ENCODE data around the gene EXD3. TPM values are rescaled to one million over a fixed set of nuclear protein-coding genes. Genes with fewer than 3 reads are reported as not detected.

The EXD3 gene
- polyA plus RNA-seq, 1 of the 3 experiments (the other 2 are of a cell fraction) = 11.5 TPM

DNA sequence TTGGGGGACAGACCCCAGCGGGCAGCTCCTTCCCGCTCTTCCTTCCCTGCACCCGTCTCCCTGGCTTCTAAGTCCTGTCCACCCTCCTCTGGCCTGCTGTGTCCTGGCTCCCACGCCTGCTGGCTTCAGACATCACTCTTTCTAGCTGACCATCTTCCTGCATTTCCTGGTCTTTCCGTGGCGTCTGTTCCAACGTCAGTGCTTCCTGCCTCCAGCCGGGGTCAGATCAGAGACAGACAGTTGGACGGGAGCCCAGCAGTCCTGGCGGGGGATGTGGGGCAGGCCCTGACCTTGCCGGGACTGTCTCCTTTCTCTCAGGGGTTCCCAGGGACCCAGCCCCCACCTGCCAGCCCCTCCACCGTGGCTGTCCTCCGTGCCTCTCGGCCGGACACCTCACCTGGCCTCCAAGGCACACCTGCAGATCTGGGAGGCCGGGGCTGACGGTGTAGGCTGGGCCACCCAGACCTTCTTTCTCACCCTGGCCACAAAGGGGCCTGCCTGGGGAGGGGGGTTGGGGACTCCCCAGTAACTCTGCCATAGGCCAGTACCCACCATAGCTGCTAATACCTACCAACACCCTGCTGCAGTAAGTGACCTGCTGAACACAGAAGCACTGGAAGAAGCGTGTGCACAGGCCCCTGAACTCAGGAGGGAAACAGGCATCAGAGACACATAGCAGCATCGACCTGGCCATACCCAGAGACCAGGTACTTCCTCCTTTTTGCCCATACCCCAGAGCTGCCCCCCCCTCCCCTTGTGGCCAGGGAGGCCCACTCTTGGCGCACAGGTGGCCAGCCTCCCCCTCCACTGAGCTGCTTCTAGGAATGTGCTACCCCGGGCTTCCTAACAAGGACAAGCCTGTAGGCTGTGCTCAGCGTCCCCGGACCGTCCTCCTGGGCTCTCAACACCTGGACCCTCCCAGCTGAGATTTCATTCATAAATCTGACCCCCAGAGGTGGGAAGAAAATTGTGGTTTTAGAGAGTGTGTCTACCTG lies 126.0 kb downstream of the EXD3 start:
- POLR2A ChIA-PET = interaction anchor here (1.2 kb wide), 1 partner anchor 56 kb away, joined by 4 read pairs; the partner anchor contains the start of gene TUBB4B

More for the DNA sequence above, 126.0 kb downstream of the EXD3 start:
- Histone ChIP-seq H3K27ac (ENCODE audit: low read depth in 2 of 2, low read length in 1 of 2) (peak overlapping the region in 1 of 2 experiments; percentile 70; a peak in 2 of 4 replicates), H2AFZ (ENCODE audit: low read depth) (no peak overlapping the region), H3K4me3 (ENCODE audit: low read depth in 2 of 2, low read length in 1 of 2) (no peak overlapping the region; a peak in 1 of 4 replicates), H3K9me3 (no peaks in the 10 kb centered on the region), H3K9ac (no peak overlapping the region), H4K20me1 (ENCODE audit: insufficient read depth) (no peaks in the 10 kb centered on the region), H3K4me1 (ENCODE audit: control insufficient read depth in 1 of 2, insufficient read depth in 2 of 2, low read depth in 1 of 2, low read length in 1 of 2) (peaks cover 0 to 26% of the 10 kb centered on the region in 2 experiments; a peak in 2 of 4 replicates), H3K9me2 (no peaks in the 10 kb centered on the region), H3K27me3 (ENCODE audit: insufficient read depth) (no peaks in the 10 kb centered on the region), H3K36me3 (replicated peaks in 1 of 2; ENCODE audit: control insufficient read depth in 1 of 2, insufficient read depth in 2 of 2, low read length in 1 of 2) (no peaks in the 10 kb centered on the region), H3F3A (replicated peaks; ENCODE audit: insufficient read depth) (peaks cover 4% of the 10 kb centered on the region), H3K4me2 (no peak overlapping the region), H3K79me2 (ENCODE audit: insufficient read depth) (no peaks in the 10 kb centered on the region)
- TF ChIP-seq SMC3 (IDR thresholded peaks at IDR 0.05; ENCODE audit: low read depth, low read length) = no peak
- TF ChIP-seq FOSL2 (IDR thresholded peaks at IDR 0.05; ENCODE audit: borderline replicate concordance, low read depth) = no peak
- no peak for TF ChIP-seq RCOR1 (IDR thresholded peaks at IDR 0.05; ENCODE audit: low read length)
- TF ChIP-seq TCF12 (IDR thresholded peaks at IDR 0.05) = no peak
- TF ChIP-seq NFIC (IDR thresholded peaks at IDR 0.05; ENCODE audit: borderline replicate concordance) = no peak
- TF ChIP-seq, protein P1, sequence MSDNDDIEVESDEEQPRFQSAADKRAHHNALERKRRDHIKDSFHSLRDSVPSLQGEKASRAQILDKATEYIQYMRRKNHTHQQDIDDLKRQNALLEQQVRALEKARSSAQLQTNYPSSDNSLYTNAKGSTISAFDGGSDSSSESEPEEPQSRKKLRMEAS (IDR thresholded peaks at IDR 0.05; ENCODE audit: low read depth) = no peak
- TF ChIP-seq, protein P2, sequence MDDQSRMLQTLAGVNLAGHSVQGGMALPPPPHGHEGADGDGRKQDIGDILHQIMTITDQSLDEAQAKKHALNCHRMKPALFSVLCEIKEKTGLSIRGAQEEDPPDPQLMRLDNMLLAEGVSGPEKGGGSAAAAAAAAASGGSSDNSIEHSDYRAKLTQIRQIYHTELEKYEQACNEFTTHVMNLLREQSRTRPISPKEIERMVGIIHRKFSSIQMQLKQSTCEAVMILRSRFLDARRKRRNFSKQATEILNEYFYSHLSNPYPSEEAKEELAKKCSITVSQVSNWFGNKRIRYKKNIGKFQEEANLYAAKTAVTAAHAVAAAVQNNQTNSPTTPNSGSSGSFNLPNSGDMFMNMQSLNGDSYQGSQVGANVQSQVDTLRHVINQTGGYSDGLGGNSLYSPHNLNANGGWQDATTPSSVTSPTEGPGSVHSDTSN (IDR thresholded peaks at IDR 0.05) = no peak
- no peak for TF ChIP-seq TAF1 (IDR thresholded peaks at IDR 0.05; ENCODE audit: borderline replicate concordance, low read depth, low read length)
- no peak for TF ChIP-seq GABPA (IDR thresholded peaks at IDR 0.05; ENCODE audit: low read depth)
- TF ChIP-seq TEAD4 (IDR thresholded peaks at IDR 0.05; ENCODE audit: borderline replicate concordance, insufficient read depth) = no peak
- TF ChIP-seq POLR2AphosphoS5 (IDR thresholded peaks at IDR 0.05; ENCODE audit: low read depth, low read length) = no peak
- TF ChIP-seq NRF1 (IDR thresholded peaks at IDR 0.05; ENCODE audit: low read depth, low read length) = no peak
- TF ChIP-seq RAD21 (IDR thresholded peaks at IDR 0.05; ENCODE audit: low read length) = no peak
- no peak for TF ChIP-seq JUND (IDR thresholded peaks at IDR 0.05)
- no peak for TF ChIP-seq GATA2 (CRISPR knock-in tag; IDR thresholded peaks at IDR 0.05)
- no peak for TF ChIP-seq FOXJ3 (CRISPR knock-in tag; IDR thresholded peaks at IDR 0.05)
- no peak for TF ChIP-seq RXRA (IDR thresholded peaks at IDR 0.05; ENCODE audit: borderline replicate concordance, low read depth)
- TF ChIP-seq YY1 (IDR thresholded peaks at IDR 0.05; ENCODE audit: low read depth) = no peak
- no peak for TF ChIP-seq FOXM1 (IDR thresholded peaks at IDR 0.05; ENCODE audit: low read depth)
- TF ChIP-seq USF2 (IDR thresholded peaks at IDR 0.05; ENCODE audit: borderline replicate concordance, low read depth, low read length) = no peak
- peak; percentile 66 for DNase-seq
- 70% methylated on average over 18 of the region's 24 CpGs for WGBS (ENCODE audit: low lambda C conversion rate)
- CTCF ChIA-PET = interaction anchor here (0.8 to 2.1 kb wide), 6 partner anchors 10 to 149 kb away, joined by 3 to 14 read pairs (median 4); partner anchors contain the start of genes EXD3 and RNF224

All from SK-N-SH (cell line).